Measurements from ENCODE around the gene RPTOR.

Gene RPTOR

GRCh38 chr17:80861418-80861815 is 316.8 kb downstream of the RPTOR start:
- DNase-seq (ENCODE audit: insufficient read length, low spot score): no peak

GRCh38 chr17:80861892-80862291 is 317.3 kb downstream of the RPTOR start:
- peak; percentile 40 for TF ChIP-seq CTCF (IDR thresholded peaks at IDR 0.05; ENCODE audit: insufficient read depth, missing control alignments)
- FAIRE-seq (no peak), DNase-seq (ENCODE audit: insufficient read length, low spot score) (no peak)

More at GRCh38 chr17:80861418-80861815, 316.8 kb downstream of the RPTOR start:
- TF ChIP-seq CTCF (IDR thresholded peaks at IDR 0.05; ENCODE audit: insufficient read depth, missing control alignments): no peak
- FAIRE-seq: no peak

- FAIRE-seq: no peak
- no peak for DNase-seq (ENCODE audit: insufficient read length, low spot score)
- TF ChIP-seq CTCF (IDR thresholded peaks at IDR 0.05; ENCODE audit: insufficient read depth, missing control alignments): no peak
Observed at GRCh38 chr17:80862481-80862961, 317.9 kb downstream of the RPTOR start.

- TF ChIP-seq CTCF (IDR thresholded peaks at IDR 0.05; ENCODE audit: insufficient read depth, missing control alignments): no peak
- no peak for DNase-seq (ENCODE audit: insufficient read length, low spot score)
- FAIRE-seq: no peak
Observed at GRCh38 chr17:80862978-80863377, 318.3 kb downstream of the RPTOR start.

- DNase-seq (ENCODE audit: insufficient read length, low spot score): no peak
- no peak for TF ChIP-seq CTCF (IDR thresholded peaks at IDR 0.05; ENCODE audit: insufficient read depth, missing control alignments)
- FAIRE-seq: no peak
Observed at GRCh38 chr17:80863626-80864025, 319.0 kb downstream of the RPTOR start.

GRCh38 chr17:80864751-80865150 is 320.1 kb downstream of the RPTOR start:
- DNase-seq (ENCODE audit: insufficient read length, low spot score) (no peak), FAIRE-seq (no peak)
- TF ChIP-seq CTCF (IDR thresholded peaks at IDR 0.05; ENCODE audit: insufficient read depth, missing control alignments): no peak

- TF ChIP-seq CTCF (IDR thresholded peaks at IDR 0.05; ENCODE audit: insufficient read depth, missing control alignments): peak; percentile 79
- FAIRE-seq: no peak
Observed at GRCh38 chr17:80866050-80866793, 321.6 kb downstream of the RPTOR start.

More at GRCh38 chr17:80866050-80866793, 321.6 kb downstream of the RPTOR start:
- peak; percentile 59 for DNase-seq (ENCODE audit: insufficient read length, low spot score)
